Measurements from ENCODE around the gene CH25H.
A peak's percentile ranks its signal among the peaks of the same experiment; 100 is the strongest.
"Not testable (repeated sequence)": the region's sequence is repeated elsewhere in the genome, so short reads cannot be mapped to it uniquely, and the experiment has no call there.

The CH25H gene

DNA sequence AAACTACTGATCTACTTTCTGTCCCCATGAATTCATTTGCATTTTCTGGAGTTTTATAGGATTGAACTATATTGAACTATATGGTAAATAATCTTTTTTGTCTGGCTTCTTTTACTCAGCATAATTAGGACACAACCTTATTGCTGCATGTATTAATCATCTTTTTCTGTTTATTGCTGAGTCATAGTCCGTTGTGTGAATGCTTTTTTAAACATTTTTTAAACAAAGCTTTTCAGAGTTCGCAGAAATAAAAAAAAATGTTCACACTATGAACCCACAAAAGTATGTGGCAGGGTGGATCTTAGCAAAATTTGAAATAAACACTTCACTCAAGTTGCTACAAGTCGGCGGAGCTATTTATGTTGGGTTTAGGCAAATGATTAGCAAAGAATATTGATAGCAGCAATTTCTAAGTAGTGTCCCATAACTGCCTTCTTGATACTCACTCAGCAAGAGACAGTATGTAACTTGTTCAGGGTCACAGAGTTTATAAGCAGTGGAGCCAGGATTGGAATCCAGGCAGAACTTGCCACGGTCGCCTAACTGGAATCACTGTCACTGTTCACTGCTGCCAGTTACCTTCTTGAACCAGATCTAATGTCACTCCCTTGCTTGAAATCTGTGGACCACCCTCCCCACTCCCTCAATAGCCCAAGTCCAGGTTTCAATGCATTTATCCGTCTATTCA, 5.6 kb downstream of the CH25H start:
- DNase-seq (ENCODE audit: low read depth) = peak; percentile 14
- no peak overlapping the region for H3K4me3 ChIP-seq (ENCODE audit: control insufficient read depth, low read depth, low read length)
- TF ChIP-seq, protein P1, sequence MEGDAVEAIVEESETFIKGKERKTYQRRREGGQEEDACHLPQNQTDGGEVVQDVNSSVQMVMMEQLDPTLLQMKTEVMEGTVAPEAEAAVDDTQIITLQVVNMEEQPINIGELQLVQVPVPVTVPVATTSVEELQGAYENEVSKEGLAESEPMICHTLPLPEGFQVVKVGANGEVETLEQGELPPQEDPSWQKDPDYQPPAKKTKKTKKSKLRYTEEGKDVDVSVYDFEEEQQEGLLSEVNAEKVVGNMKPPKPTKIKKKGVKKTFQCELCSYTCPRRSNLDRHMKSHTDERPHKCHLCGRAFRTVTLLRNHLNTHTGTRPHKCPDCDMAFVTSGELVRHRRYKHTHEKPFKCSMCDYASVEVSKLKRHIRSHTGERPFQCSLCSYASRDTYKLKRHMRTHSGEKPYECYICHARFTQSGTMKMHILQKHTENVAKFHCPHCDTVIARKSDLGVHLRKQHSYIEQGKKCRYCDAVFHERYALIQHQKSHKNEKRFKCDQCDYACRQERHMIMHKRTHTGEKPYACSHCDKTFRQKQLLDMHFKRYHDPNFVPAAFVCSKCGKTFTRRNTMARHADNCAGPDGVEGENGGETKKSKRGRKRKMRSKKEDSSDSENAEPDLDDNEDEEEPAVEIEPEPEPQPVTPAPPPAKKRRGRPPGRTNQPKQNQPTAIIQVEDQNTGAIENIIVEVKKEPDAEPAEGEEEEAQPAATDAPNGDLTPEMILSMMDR (conservative IDR thresholded peaks at IDR 0.05; ENCODE audit: control insufficient read depth, insufficient read depth, low read depth, low read length) = no peak

DNA sequence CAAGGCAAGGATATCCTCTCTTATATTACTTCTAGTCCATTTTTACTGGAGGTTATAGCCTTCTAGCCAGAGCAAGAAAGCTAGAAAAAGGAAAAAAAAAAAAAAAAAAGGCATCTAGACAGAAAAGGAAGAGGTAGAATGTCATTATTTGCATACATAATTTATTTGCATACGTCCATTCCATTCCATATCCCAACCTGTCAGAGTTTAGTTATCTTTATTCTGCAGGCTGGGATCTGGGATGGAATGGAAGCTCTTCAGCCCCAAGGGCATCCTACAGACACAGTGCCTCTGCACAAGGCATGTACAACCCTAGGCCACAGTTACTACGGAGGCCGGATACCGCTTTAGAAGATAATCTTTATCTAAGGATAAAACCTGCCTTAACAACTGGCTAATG, 9.6 kb downstream of the CH25H start:
- DNase-seq (ENCODE audit: low read depth) = no peak
- TF ChIP-seq, protein P1 (conservative IDR thresholded peaks at IDR 0.05; ENCODE audit: control insufficient read depth, insufficient read depth, low read depth, low read length) = no peak
- H3K4me3 ChIP-seq (ENCODE audit: control insufficient read depth, low read depth, low read length) = no peak overlapping the region

DNA sequence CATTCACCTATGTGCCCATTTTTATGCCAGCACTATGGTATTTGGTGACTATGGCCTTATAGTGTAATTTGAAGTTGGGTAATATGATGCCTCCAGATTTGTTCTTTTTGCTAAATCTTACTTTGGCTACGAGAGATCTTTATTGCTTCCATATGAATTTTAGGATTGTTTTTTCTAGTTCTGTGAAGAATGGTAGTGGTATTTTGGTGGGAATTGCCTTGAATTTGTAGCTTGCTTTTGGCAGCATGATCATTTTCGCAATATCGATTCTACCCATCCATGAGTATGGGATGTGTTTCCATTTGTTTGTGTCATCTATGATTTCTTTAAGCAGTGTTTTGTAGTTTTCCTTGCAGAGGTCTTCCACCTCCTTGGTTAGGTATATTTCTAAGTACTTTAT, 15.8 kb downstream of the CH25H start:
- H3K4me3 ChIP-seq (ENCODE audit: control insufficient read depth, low read depth, low read length) = not testable (repeated sequence)
- DNase-seq (ENCODE audit: low read depth) = peak; percentile 16

DNA sequence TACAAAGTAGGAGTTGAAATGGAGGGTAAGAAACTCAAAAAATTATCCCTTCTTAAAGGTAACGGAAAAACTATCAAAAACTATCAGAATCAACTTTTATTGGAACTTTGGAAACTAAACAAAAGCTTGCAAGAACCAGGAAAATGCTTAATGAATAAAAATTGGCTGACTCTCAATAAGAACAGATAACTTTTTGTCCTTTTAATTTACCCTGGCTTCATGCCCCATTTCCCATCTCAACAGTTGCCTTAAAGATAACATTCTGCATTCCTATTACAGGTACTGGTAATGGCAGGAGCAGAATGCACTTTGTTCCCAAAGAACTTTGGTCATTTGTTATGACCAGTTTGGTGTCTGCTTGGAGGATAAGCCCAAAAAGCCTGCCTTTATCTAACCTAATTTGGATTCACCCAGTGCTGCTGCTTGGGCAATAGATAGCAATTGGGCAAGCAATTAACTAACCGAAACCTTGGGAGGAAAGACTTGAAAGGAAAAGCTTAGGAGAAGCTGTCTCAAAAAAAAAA, 17.8 kb downstream of the CH25H start:
- TF ChIP-seq, protein P1 (conservative IDR thresholded peaks at IDR 0.05; ENCODE audit: control insufficient read depth, insufficient read depth, low read depth, low read length) = no peak
- H3K4me3 ChIP-seq (ENCODE audit: control insufficient read depth, low read depth, low read length) = no peak overlapping the region
- DNase-seq (ENCODE audit: low read depth) = no peak

DNA sequence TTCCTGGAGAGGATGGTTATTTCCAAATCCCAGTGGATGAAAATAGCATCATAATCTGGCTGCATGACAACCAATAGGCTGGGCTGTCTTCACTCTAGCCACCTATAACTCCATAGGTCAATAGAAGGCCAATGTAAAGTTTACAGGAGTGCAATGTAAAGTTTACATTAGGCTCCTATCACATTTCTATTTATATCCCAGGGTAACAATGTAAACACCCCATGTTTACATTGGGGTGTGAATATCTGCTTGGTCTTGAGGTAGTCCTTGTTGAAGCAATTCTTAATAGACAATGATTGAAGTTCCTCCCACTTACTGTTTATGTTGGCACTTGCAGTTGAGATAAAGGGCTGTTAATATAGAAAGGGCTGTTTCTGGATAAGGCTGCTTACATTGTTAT, 21.5 kb downstream of the CH25H start:
- DNase-seq (ENCODE audit: low read depth) = no peak
- TF ChIP-seq, protein P1 (conservative IDR thresholded peaks at IDR 0.05; ENCODE audit: control insufficient read depth, insufficient read depth, low read depth, low read length) = no peak
- no peak overlapping the region for H3K4me3 ChIP-seq (ENCODE audit: control insufficient read depth, low read depth, low read length)

DNA sequence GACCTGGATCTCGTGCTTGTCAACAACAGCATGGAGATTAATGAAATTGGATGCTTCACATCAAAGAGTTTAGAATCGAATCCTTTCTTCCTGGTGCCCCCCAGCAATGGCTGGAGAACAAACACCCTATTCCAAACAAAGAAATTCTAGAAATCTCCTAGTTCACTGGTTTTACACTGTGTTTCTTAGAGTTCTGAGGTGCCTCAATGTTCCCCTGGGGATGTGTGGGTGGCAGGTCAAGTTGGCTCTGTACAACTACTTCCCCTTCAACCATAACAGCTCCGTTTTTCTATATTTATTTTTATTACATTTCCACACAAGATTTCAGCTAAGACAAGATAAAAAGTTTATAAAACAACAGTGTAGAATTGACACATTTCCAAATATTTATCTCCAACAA, 22.5 kb downstream of the CH25H start:
- H3K4me3 ChIP-seq (ENCODE audit: control insufficient read depth, low read depth, low read length) = no peak overlapping the region
- no peak for DNase-seq (ENCODE audit: low read depth)
- TF ChIP-seq, protein P1 (conservative IDR thresholded peaks at IDR 0.05; ENCODE audit: control insufficient read depth, insufficient read depth, low read depth, low read length) = no peak

DNA sequence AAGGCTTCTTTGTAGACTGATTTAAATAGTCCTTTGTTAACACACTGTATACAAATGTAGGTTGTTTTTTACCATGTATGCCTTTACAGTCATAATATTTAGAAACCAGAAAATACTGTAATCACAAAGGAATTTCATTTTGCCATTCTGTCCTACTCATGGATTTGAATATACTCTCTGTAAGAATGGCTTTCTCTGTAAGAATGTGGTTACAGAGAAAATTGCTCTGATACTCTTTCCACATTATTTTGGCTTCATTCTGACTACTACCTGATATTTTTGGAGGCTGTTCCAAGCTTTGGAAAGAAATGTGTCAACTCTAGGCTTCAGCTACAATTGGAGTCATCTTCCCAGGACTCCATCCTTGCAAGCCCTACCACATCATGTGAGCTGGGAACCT, 23.5 kb downstream of the CH25H start:
- H3K4me3 ChIP-seq (ENCODE audit: control insufficient read depth, low read depth, low read length) = no peak overlapping the region
- TF ChIP-seq, protein P1 (conservative IDR thresholded peaks at IDR 0.05; ENCODE audit: control insufficient read depth, insufficient read depth, low read depth, low read length) = no peak
- DNase-seq (ENCODE audit: low read depth) = no peak
